Measurements from ENCODE around the gene ARL6IP5.

ARL6IP5 gene

GRCh38 chr3:69084326-69085167 lies at the start of gene ARL6IP5:
Gene ARL6IP5, plus strand, starts transcription at chr3:69084937. Its CDS starts 111 bp downstream, at chr3:69085048.
- Histone ChIP-seq H3K4me3 (ENCODE audit: low read depth, low read length) (peak within 1 kb of the TSS; percentile 84), H3K9me3 (ENCODE audit: control insufficient read depth, insufficient read depth, low read length) (no peaks in the 10 kb centered on the region), H3K27me3 (ENCODE audit: control insufficient read depth, insufficient read depth, low read length) (no peaks in the 10 kb centered on the region), H3K9ac (ENCODE audit: low read depth, low read length) (peak within 1 kb of the TSS; percentile 4), H3K36me3 (ENCODE audit: control insufficient read depth, insufficient read depth, low read length) (no peaks in the 10 kb centered on the region), H3K4me1 (ENCODE audit: control insufficient read depth, insufficient read depth, low read length) (peaks cover 8% of the 10 kb centered on the region)

GRCh38 chr3:69044608-69045007 lies 40.1 kb upstream of the ARL6IP5 start:
- Histone ChIP-seq H3K9me3 (ENCODE audit: control insufficient read depth, insufficient read depth, low read length) (no peaks in the 10 kb centered on the region), H3K36me3 (ENCODE audit: control insufficient read depth, insufficient read depth, low read length) (peaks cover 12% of the 10 kb centered on the region), H3K27me3 (ENCODE audit: control insufficient read depth, insufficient read depth, low read length) (no peaks in the 10 kb centered on the region), H3K9ac (ENCODE audit: low read depth, low read length) (no peak overlapping the region), H3K4me3 (ENCODE audit: low read depth, low read length) (no peak overlapping the region), H3K4me1 (ENCODE audit: control insufficient read depth, insufficient read depth, low read length) (no peaks in the 10 kb centered on the region)

- H3K4me1 ChIP-seq (ENCODE audit: control insufficient read depth, insufficient read depth, low read length) = peaks cover 8% of the 10 kb centered on the region
- no peak overlapping the region for H3K9ac ChIP-seq (ENCODE audit: low read depth, low read length)
- H3K27me3 ChIP-seq (ENCODE audit: control insufficient read depth, insufficient read depth, low read length) = no peaks in the 10 kb centered on the region
- H3K4me3 ChIP-seq (ENCODE audit: low read depth, low read length) = no peak overlapping the region
- no peaks in the 10 kb centered on the region for H3K9me3 ChIP-seq (ENCODE audit: control insufficient read depth, insufficient read depth, low read length)
- peaks cover 12% of the 10 kb centered on the region for H3K36me3 ChIP-seq (ENCODE audit: control insufficient read depth, insufficient read depth, low read length)
Measured at GRCh38 chr3:69048990-69049389, 35.7 kb upstream of the ARL6IP5 start.

- peaks cover 12% of the 10 kb centered on the region for H3K36me3 ChIP-seq (ENCODE audit: control insufficient read depth, insufficient read depth, low read length)
- H3K9me3 ChIP-seq (ENCODE audit: control insufficient read depth, insufficient read depth, low read length) = no peaks in the 10 kb centered on the region
- H3K4me1 ChIP-seq (ENCODE audit: control insufficient read depth, insufficient read depth, low read length) = peaks cover 8% of the 10 kb centered on the region
- H3K4me3 ChIP-seq (ENCODE audit: low read depth, low read length) = peak within 1 kb of the TSS; percentile 99
- peak within 1 kb of the TSS; percentile 96 for H3K9ac ChIP-seq (ENCODE audit: low read depth, low read length)
- H3K27me3 ChIP-seq (ENCODE audit: control insufficient read depth, insufficient read depth, low read length) = no peaks in the 10 kb centered on the region
Measured at GRCh38 chr3:69051756-69052471, 32.8 kb upstream of the ARL6IP5 start, which contains the start of gene TMF1. Gene TMF1, minus strand, starts transcription at chr3:69052333. Its CDS starts 247 bp downstream, at chr3:69052086.

- no peaks in the 10 kb centered on the region for H3K9me3 ChIP-seq (ENCODE audit: control insufficient read depth, insufficient read depth, low read length)
- H3K4me3 ChIP-seq (ENCODE audit: low read depth, low read length) = peak overlapping the region; percentile 99
- H3K4me1 ChIP-seq (ENCODE audit: control insufficient read depth, insufficient read depth, low read length) = peaks cover 8% of the 10 kb centered on the region
- H3K36me3 ChIP-seq (ENCODE audit: control insufficient read depth, insufficient read depth, low read length) = peaks cover 9% of the 10 kb centered on the region
- H3K9ac ChIP-seq (ENCODE audit: low read depth, low read length) = peak overlapping the region; percentile 81
- H3K27me3 ChIP-seq (ENCODE audit: control insufficient read depth, insufficient read depth, low read length) = no peaks in the 10 kb centered on the region
Measured at GRCh38 chr3:69052472-69052898, 32.3 kb upstream of the ARL6IP5 start.

GRCh38 chr3:69058180-69058946 lies 26.4 kb upstream of the ARL6IP5 start:
- Histone ChIP-seq H3K9ac (ENCODE audit: low read depth, low read length) (no peak overlapping the region), H3K9me3 (ENCODE audit: control insufficient read depth, insufficient read depth, low read length) (no peaks in the 10 kb centered on the region), H3K27me3 (ENCODE audit: control insufficient read depth, insufficient read depth, low read length) (no peaks in the 10 kb centered on the region), H3K36me3 (ENCODE audit: control insufficient read depth, insufficient read depth, low read length) (peaks cover 4% of the 10 kb centered on the region), H3K4me1 (ENCODE audit: control insufficient read depth, insufficient read depth, low read length) (no peaks in the 10 kb centered on the region), H3K4me3 (ENCODE audit: low read depth, low read length) (no peak overlapping the region)

- no peaks in the 10 kb centered on the region for H3K27me3 ChIP-seq (ENCODE audit: control insufficient read depth, insufficient read depth, low read length)
- no peak overlapping the region for H3K4me3 ChIP-seq (ENCODE audit: low read depth, low read length)
- H3K36me3 ChIP-seq (ENCODE audit: control insufficient read depth, insufficient read depth, low read length) = peaks cover 4% of the 10 kb centered on the region
- no peaks in the 10 kb centered on the region for H3K9me3 ChIP-seq (ENCODE audit: control insufficient read depth, insufficient read depth, low read length)
- no peak overlapping the region for H3K9ac ChIP-seq (ENCODE audit: low read depth, low read length)
- no peaks in the 10 kb centered on the region for H3K4me1 ChIP-seq (ENCODE audit: control insufficient read depth, insufficient read depth, low read length)
Measured at GRCh38 chr3:69058947-69059224, 25.9 kb upstream of the ARL6IP5 start.

- Histone ChIP-seq H3K27me3 (ENCODE audit: control insufficient read depth, insufficient read depth, low read length) (no peaks in the 10 kb centered on the region), H3K36me3 (ENCODE audit: control insufficient read depth, insufficient read depth, low read length) (peaks cover 4% of the 10 kb centered on the region), H3K4me3 (ENCODE audit: low read depth, low read length) (no peak overlapping the region), H3K9me3 (ENCODE audit: control insufficient read depth, insufficient read depth, low read length) (no peaks in the 10 kb centered on the region), H3K9ac (ENCODE audit: low read depth, low read length) (no peak overlapping the region), H3K4me1 (ENCODE audit: control insufficient read depth, insufficient read depth, low read length) (no peaks in the 10 kb centered on the region)
Measured at GRCh38 chr3:69059688-69060087, 25.0 kb upstream of the ARL6IP5 start.

- no peaks in the 10 kb centered on the region for H3K9me3 ChIP-seq (ENCODE audit: control insufficient read depth, insufficient read depth, low read length)
- no peaks in the 10 kb centered on the region for H3K27me3 ChIP-seq (ENCODE audit: control insufficient read depth, insufficient read depth, low read length)
- H3K4me3 ChIP-seq (ENCODE audit: low read depth, low read length) = no peak overlapping the region
- no peak overlapping the region for H3K9ac ChIP-seq (ENCODE audit: low read depth, low read length)
- H3K36me3 ChIP-seq (ENCODE audit: control insufficient read depth, insufficient read depth, low read length) = peaks cover 4% of the 10 kb centered on the region
- no peaks in the 10 kb centered on the region for H3K4me1 ChIP-seq (ENCODE audit: control insufficient read depth, insufficient read depth, low read length)
Measured at GRCh38 chr3:69063636-69064035, 21.1 kb upstream of the ARL6IP5 start.

- Histone ChIP-seq H3K9me3 (ENCODE audit: control insufficient read depth, insufficient read depth, low read length) (no peaks in the 10 kb centered on the region), H3K4me1 (ENCODE audit: control insufficient read depth, insufficient read depth, low read length) (no peaks in the 10 kb centered on the region), H3K36me3 (ENCODE audit: control insufficient read depth, insufficient read depth, low read length) (peaks cover 4% of the 10 kb centered on the region), H3K4me3 (ENCODE audit: low read depth, low read length) (no peak overlapping the region), H3K9ac (ENCODE audit: low read depth, low read length) (no peak overlapping the region), H3K27me3 (ENCODE audit: control insufficient read depth, insufficient read depth, low read length) (no peaks in the 10 kb centered on the region)
Measured at GRCh38 chr3:69065318-69065964, 19.3 kb upstream of the ARL6IP5 start.

- no peak overlapping the region for H3K4me3 ChIP-seq (ENCODE audit: low read depth, low read length)
- H3K4me1 ChIP-seq (ENCODE audit: control insufficient read depth, insufficient read depth, low read length) = no peaks in the 10 kb centered on the region
- no peaks in the 10 kb centered on the region for H3K27me3 ChIP-seq (ENCODE audit: control insufficient read depth, insufficient read depth, low read length)
- H3K9me3 ChIP-seq (ENCODE audit: control insufficient read depth, insufficient read depth, low read length) = no peaks in the 10 kb centered on the region
- H3K9ac ChIP-seq (ENCODE audit: low read depth, low read length) = no peak overlapping the region
- peaks cover under 1% of the 10 kb centered on the region for H3K36me3 ChIP-seq (ENCODE audit: control insufficient read depth, insufficient read depth, low read length)
Measured at GRCh38 chr3:69066121-69066520, 18.6 kb upstream of the ARL6IP5 start.
